ENCODE measurements around the gene SLC35B3.

GRCh38 chr6:8400663-8401062 lies 34.7 kb downstream of the SLC35B3 start:
- no peak for TF ChIP-seq CTCF (IDR thresholded peaks at IDR 0.05; ENCODE audit: poor library complexity, severe bottlenecking)
- TF ChIP-seq EZH2 (IDR thresholded peaks at IDR 0.05; ENCODE audit: borderline replicate concordance, insufficient read depth, low read length, poor library complexity, severe bottlenecking) = no peak
- no peak for TF ChIP-seq RAD21 (conservative IDR thresholded peaks at IDR 0.05)
- TF ChIP-seq TAF1 (IDR thresholded peaks at IDR 0.05; ENCODE audit: low read depth) = no peak
- no peak for TF ChIP-seq EP300 (conservative IDR thresholded peaks at IDR 0.05; ENCODE audit: poor library complexity, severe bottlenecking)
- no peak for TF ChIP-seq SMC3 (conservative IDR thresholded peaks at IDR 0.05; ENCODE audit: poor library complexity)

Data from neural cell (in vitro differentiated cells).